ENCODE data around the gene ZFAND3. TPM values are rescaled to one million over a fixed set of nuclear protein-coding genes. Genes with fewer than 3 reads are reported as not detected.

The ZFAND3 gene
- total RNA-seq, 1 experiment from 2014 or later = 22.2 TPM

- Histone ChIP-seq H3K36me3 (ENCODE audit: low read depth, low read length) (no peaks in the 10 kb centered on the region), H3K9ac (ENCODE audit: low read length) (no peak overlapping the region), H3K4me1 (ENCODE audit: insufficient read depth, low read length) (peaks cover under 1% of the 10 kb centered on the region; the same call in 1 of the 2 replicates), H4K20me1 (ENCODE audit: low read length) (no peaks in the 10 kb centered on the region), H3K4me2 (ENCODE audit: low read length) (no peak overlapping the region), H3F3A (ENCODE audit: low read length, unreplicated experiment) (no peaks in the 10 kb centered on the region), H3K9me2 (replicated peaks; ENCODE audit: low read length) (no peaks in the 10 kb centered on the region), H3K27me3 (ENCODE audit: low read length) (no peaks in the 10 kb centered on the region), H3K4me3 (ENCODE audit: low read length) (no peak overlapping the region), H3K9me3 (ENCODE audit: low read length) (no peaks in the 10 kb centered on the region), H2AFZ (ENCODE audit: low read length) (no peak overlapping the region), H3K27ac (ENCODE audit: low read length) (no peak overlapping the region), H3K79me2 (ENCODE audit: low read length) (no peaks in the 10 kb centered on the region)
- BruUV-seq (replicated peaks) = no TSS peak
- DNase-seq = no peak
- ATAC-seq = no peak
- intact Hi-C loops (cut with micrococcal nuclease) = no loop called here
- ChIA-PET POLR2A (ENCODE audit: unreplicated experiment) (no interaction called here), CTCF (no interaction called here)
- TF ChIP-seq CTCF (conservative IDR thresholded peaks at IDR 0.05; ENCODE audit: low read depth, low read length) = no peak
- no peak for TF ChIP-seq EZH2 (IDR thresholded peaks at IDR 0.05; ENCODE audit: low read length, unreplicated experiment)
- TF ChIP-seq EZH2phosphoT487 (IDR thresholded peaks at IDR 0.05; ENCODE audit: borderline replicate concordance, low read length) = no peak
Observed at GRCh38 chr6:38168699-38169098, 349.2 kb downstream of the ZFAND3 start.

- Histone ChIP-seq H3K27me3 (ENCODE audit: low read length) (no peaks in the 10 kb centered on the region), H3K27ac (ENCODE audit: low read length) (no peak overlapping the region), H2AFZ (ENCODE audit: low read length) (no peak overlapping the region), H3K4me3 (ENCODE audit: low read length) (no peak overlapping the region), H3K9me3 (ENCODE audit: low read length) (no peaks in the 10 kb centered on the region), H3K4me1 (ENCODE audit: insufficient read depth, low read length) (peaks cover 7% of the 10 kb centered on the region), H3K36me3 (ENCODE audit: low read depth, low read length) (no peaks in the 10 kb centered on the region), H3K4me2 (ENCODE audit: low read length) (no peak overlapping the region), H3K9me2 (replicated peaks; ENCODE audit: low read length) (no peaks in the 10 kb centered on the region), H4K20me1 (ENCODE audit: low read length) (no peaks in the 10 kb centered on the region), H3K79me2 (ENCODE audit: low read length) (no peaks in the 10 kb centered on the region), H3F3A (ENCODE audit: low read length, unreplicated experiment) (no peaks in the 10 kb centered on the region), H3K9ac (ENCODE audit: low read length) (no peak overlapping the region)
- ChIA-PET POLR2A (ENCODE audit: unreplicated experiment) (no interaction called here), CTCF (no interaction called here)
- BruUV-seq (replicated peaks) = no TSS peak
- ATAC-seq (no peak), DNase-seq (no peak)
- intact Hi-C loops (cut with micrococcal nuclease) = no loop called here
- no peak for TF ChIP-seq EZH2 (IDR thresholded peaks at IDR 0.05; ENCODE audit: low read length, unreplicated experiment)
- no peak for TF ChIP-seq CTCF (conservative IDR thresholded peaks at IDR 0.05; ENCODE audit: low read depth, low read length)
- no peak for TF ChIP-seq EZH2phosphoT487 (IDR thresholded peaks at IDR 0.05; ENCODE audit: borderline replicate concordance, low read length)
Observed at GRCh38 chr6:38169221-38169976, 349.9 kb downstream of the ZFAND3 start.

GRCh38 chr6:38169977-38170526 is 350.5 kb downstream of the ZFAND3 start:
- ChIA-PET POLR2A (ENCODE audit: unreplicated experiment) (no interaction called here), CTCF (no interaction called here)
- H3K36me3 ChIP-seq (ENCODE audit: low read depth, low read length) = no peaks in the 10 kb centered on the region
- no peaks in the 10 kb centered on the region for H3K27me3 ChIP-seq (ENCODE audit: low read length)
- no peaks in the 10 kb centered on the region for H3K9me2 ChIP-seq (replicated peaks; ENCODE audit: low read length)
- peaks cover 13% of the 10 kb centered on the region for H3K4me1 ChIP-seq (ENCODE audit: insufficient read depth, low read length)
- DNase-seq (no peak), ATAC-seq (no peak)
- no peaks in the 10 kb centered on the region for H3K9me3 ChIP-seq (ENCODE audit: low read length)
- H3K4me2 ChIP-seq (ENCODE audit: low read length) = no peak overlapping the region
- H3K27ac ChIP-seq (ENCODE audit: low read length) = no peak overlapping the region
- no peak for TF ChIP-seq CTCF (conservative IDR thresholded peaks at IDR 0.05; ENCODE audit: low read depth, low read length)
- TF ChIP-seq EZH2phosphoT487 (IDR thresholded peaks at IDR 0.05; ENCODE audit: borderline replicate concordance, low read length) = no peak
- no peak for TF ChIP-seq EZH2 (IDR thresholded peaks at IDR 0.05; ENCODE audit: low read length, unreplicated experiment)
- H3K79me2 ChIP-seq (ENCODE audit: low read length) = no peaks in the 10 kb centered on the region
- no peaks in the 10 kb centered on the region for H3F3A ChIP-seq (ENCODE audit: low read length, unreplicated experiment)
- H3K9ac ChIP-seq (ENCODE audit: low read length) = no peak overlapping the region
- H4K20me1 ChIP-seq (ENCODE audit: low read length) = no peaks in the 10 kb centered on the region
- H2AFZ ChIP-seq (ENCODE audit: low read length) = no peak overlapping the region
- no TSS peak for BruUV-seq (replicated peaks)
- no peak overlapping the region for H3K4me3 ChIP-seq (ENCODE audit: low read length)
- intact Hi-C loops (cut with micrococcal nuclease) = loop anchor here (10.0 kb wide), 1 partner anchor 115 kb away; no protein-coding TSS in a partner anchor

Measured in PC-3 (cell line).